Measurements from ENCODE around the gene AGBL3.

DNA sequence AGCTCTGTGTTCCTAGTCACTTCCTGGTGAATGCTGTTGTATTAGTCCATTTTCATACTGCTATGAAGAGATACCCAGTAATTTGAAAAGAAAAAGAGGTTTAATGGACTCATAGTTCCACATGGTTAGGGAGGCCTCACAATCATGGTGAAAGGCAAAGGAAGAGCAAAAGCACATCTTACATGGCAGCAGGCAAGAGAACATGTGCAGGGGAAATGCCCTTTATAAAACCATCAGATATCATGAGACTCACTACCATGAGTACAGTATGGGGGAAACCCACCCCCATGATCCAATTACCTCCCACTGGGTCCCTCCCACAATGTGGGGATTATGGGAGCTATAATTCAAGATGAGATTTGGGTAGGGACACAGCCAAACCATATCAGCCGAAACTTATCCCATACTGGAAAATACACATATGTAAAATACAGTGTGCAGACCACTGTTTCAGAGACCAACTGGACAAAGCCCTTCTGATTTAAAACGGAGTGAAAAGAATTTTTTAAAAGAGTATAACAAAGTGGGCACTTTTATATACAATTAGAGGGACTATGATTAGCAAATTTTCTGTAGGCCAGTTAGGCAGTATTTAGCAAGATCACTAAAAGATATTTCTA lies 176.2 kb downstream of the AGBL3 start:
- TF ChIP-seq POLR2A (IDR thresholded peaks at IDR 0.05; ENCODE audit: low read length): no peak
- TF ChIP-seq GATA1 (IDR thresholded peaks at IDR 0.05; ENCODE audit: low read depth, low read length): no peak
